ENCODE data around the gene KL.

KL gene

DNA sequence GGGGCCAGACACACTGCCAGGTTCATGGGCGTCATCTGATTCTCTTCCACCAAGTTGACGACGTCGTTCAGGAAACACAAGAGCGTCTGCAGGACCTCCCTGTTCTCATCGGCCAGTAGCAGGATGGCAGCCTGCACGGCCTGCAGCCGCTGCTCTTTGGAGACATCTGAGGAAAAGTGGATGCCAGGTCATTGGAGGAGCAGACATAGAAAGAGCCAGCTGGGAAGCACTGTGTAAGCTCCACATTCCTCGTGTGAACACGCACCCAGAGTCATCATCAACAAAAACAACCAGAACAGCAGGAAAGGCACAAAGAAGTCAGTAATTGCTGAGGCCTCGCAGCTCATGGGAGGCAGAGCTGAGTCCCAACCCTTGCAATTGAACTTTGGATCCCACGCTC lies 96.5 kb downstream of the KL start:
- H3K4me1 Mint-ChIP-seq, result peaks cover 23% of the 10 kb centered on the region

DNA sequence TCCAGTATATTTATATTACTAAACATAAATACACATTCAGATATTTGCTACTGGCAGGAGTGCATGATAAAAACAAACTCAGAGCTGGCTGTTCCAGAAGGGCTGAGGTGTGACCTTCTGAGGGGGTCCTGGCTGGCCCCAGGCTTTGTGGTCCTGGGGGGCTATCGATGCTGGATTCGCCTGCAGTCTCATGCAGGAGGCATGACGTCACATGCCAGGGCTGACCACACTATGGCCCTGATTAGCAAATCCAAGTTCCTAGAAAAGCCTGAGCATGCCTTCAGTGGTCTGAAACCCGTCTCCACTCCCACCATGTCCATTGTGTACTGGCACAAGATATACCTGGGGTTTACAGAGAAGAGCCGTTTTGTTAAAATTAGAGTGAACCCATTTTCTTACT lies 97.9 kb downstream of the KL start:
- peaks cover 8% of the 10 kb centered on the region for H3K27me3 Mint-ChIP-seq (ENCODE audit: low read depth, poor library complexity)
- H3K27ac Mint-ChIP-seq, result no peak overlapping the region
- peaks cover 7% of the 10 kb centered on the region for H3K36me3 Mint-ChIP-seq (ENCODE audit: low read depth)
- no peak for DNase-seq
- TF ChIP-seq, protein P1, sequence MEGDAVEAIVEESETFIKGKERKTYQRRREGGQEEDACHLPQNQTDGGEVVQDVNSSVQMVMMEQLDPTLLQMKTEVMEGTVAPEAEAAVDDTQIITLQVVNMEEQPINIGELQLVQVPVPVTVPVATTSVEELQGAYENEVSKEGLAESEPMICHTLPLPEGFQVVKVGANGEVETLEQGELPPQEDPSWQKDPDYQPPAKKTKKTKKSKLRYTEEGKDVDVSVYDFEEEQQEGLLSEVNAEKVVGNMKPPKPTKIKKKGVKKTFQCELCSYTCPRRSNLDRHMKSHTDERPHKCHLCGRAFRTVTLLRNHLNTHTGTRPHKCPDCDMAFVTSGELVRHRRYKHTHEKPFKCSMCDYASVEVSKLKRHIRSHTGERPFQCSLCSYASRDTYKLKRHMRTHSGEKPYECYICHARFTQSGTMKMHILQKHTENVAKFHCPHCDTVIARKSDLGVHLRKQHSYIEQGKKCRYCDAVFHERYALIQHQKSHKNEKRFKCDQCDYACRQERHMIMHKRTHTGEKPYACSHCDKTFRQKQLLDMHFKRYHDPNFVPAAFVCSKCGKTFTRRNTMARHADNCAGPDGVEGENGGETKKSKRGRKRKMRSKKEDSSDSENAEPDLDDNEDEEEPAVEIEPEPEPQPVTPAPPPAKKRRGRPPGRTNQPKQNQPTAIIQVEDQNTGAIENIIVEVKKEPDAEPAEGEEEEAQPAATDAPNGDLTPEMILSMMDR (IDR thresholded peaks at IDR 0.05), result no peak
- no peak overlapping the region for H3K4me3 Mint-ChIP-seq
- H3K9me3 Mint-ChIP-seq, result no peaks in the 10 kb centered on the region
- H3K4me1 Mint-ChIP-seq, result peaks cover 22% of the 10 kb centered on the region

More for the DNA sequence above, 96.5 kb downstream of the KL start:
- Mint-ChIP-seq H3K9me3 (no peaks in the 10 kb centered on the region), H3K27ac (no peak overlapping the region), H3K4me3 (no peak overlapping the region), H3K36me3 (ENCODE audit: low read depth) (peaks cover 2% of the 10 kb centered on the region), H3K27me3 (ENCODE audit: low read depth, poor library complexity) (peaks cover 11% of the 10 kb centered on the region)
- TF ChIP-seq, protein P1 (IDR thresholded peaks at IDR 0.05), result no peak
- no peak for DNase-seq

DNA sequence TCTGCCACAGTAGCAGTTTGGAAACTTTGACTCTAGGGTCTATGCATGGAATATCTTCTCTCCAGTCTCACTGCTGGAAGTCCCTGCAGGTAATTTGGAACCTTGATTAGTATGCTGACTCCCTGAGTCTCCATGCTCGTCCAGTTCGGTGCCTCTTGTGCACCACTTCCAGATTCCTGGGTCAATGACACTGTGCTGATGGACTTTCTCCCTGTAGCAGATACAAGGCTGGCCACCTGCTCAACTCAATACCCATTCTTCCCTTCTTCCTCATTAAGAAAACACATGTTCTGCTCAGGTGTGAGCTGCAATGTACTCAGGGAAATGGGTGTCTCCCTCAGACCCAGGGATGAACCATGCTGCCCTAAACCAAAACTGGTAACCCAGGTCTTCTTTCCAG lies 99.1 kb downstream of the KL start:
- H3K27ac Mint-ChIP-seq, result no peak overlapping the region

More for the DNA sequence above, 99.1 kb downstream of the KL start:
- peaks cover 16% of the 10 kb centered on the region for H3K4me1 Mint-ChIP-seq
- DNase-seq, result no peak
- H3K9me3 Mint-ChIP-seq, result no peaks in the 10 kb centered on the region
- H3K27me3 Mint-ChIP-seq (ENCODE audit: low read depth, poor library complexity), result peaks cover 8% of the 10 kb centered on the region
- TF ChIP-seq, protein P1 (IDR thresholded peaks at IDR 0.05), result no peak
- H3K4me3 Mint-ChIP-seq, result no peak overlapping the region
- peaks cover 7% of the 10 kb centered on the region for H3K36me3 Mint-ChIP-seq (ENCODE audit: low read depth)
